Right lobe of liver (tissue), 6 donors: ENCODE results near the gene TAF3. TPM values are rescaled to one million over a fixed set of nuclear protein-coding genes. Genes with fewer than 3 reads are reported as not detected.

ENCODE experiments used
- ATAC-seq, 4 donors: fragments of 200-7000 bp; cut with Tn5 transposase; one replicate each; pipeline ENCODE4 v1.9.1; 2020; ENCODE audit warnings: mild to moderate bottlenecking in 4 of 4, moderate library complexity in 4 of 4
- DNase-seq, 3 donors: peaks; one replicate each; pipeline ENCODE4 v3.0.0-alpha.2; 2020
- H3K27ac ChIP-seq, 3 donors: fragments of 200-600 bp; one replicate each; pipeline ENCODE4 v1.8.0; 2022
- H3K27me3 ChIP-seq, 2 donors: fragments of 200-600 bp; one replicate each; pipeline ENCODE4 v1.8.0; 2022
- H3K36me3 ChIP-seq, 4 donors: fragments of 200-600 bp; sonication (generic) in 1 of 4; one replicate each; pipeline versions ENCODE4 v1.5.1 to v1.8.0; 2017 to 2022; ENCODE audit warnings: control low read depth in 1 of 4
- H3K4me1 ChIP-seq, 4 donors: fragments of 200-600 bp; sonication (generic) in 1 of 4; one replicate each; pipeline versions ENCODE4 v1.5.1 to v1.8.0; 2017 to 2022; ENCODE audit warnings: control low read depth in 1 of 4
- H3K4me3 ChIP-seq, 3 donors: fragments of 200-600 bp; one replicate each; pipeline ENCODE4 v1.8.0; 2022
- H3K9me3 ChIP-seq, 4 donors: fragments of 200-600 bp; sonication (generic) in 1 of 4; one replicate each; pipeline versions ENCODE4 v1.5.1 to v1.8.0; 2017 to 2022; ENCODE audit warnings: control low read depth in 1 of 4
- CTCF ChIP-seq, 4 donors: fragments of 200-600 bp in 3 of 4; fragments of 450-650 bp in 1 of 4; IDR thresholded peaks; one replicate each; pipeline versions ENCODE4 v1.5.1 to v1.8.0; 2016 to 2022; ENCODE audit warnings: antibody characterized with exemption in 4 of 4, mild to moderate bottlenecking in 2 of 4
- POLR2A ChIP-seq: fragments of 450-650 bp; IDR thresholded peaks from one replicate; pipeline ENCODE4 v1.6.1; 2017; ENCODE audit warnings: antibody characterized with exemption, mild to moderate bottlenecking
- whole genome bisulfite sequencing: methylation state at CpG from one replicate; pipeline ENCODE4 v1.1.6; 2018; ENCODE audit warnings: low coverage, low lambda C conversion rate; ENCODE audit not compliant: insufficient coverage; ENCODE audit errors: missing lambda C conversion rate; 5-methylcytosine and 5-hydroxymethylcytosine counted together
- intact Hi-C, 2 donors: fragments of 100-400 bp; cut with DNase I; formaldehyde crosslinking; loops; one replicate each; pipeline versions ENCODE4 v1.11.2 to v1.14.1; 2022
- total RNA-seq, 6 experiments: library from RNA; depleted of rRNA in 2 of 6; stranded (reverse); fragments of >200 nt in 2 of 6; fragmentation: NEBNext Ultra II Directional in 3 of 6; extraction: Animal tissue kit (Norgen Biotek cat#: 25700) in 3 of 6; gene quantifications; one replicate each; pipeline versions ENCODE4 v1.1.0 to v1.2.4, GENCODE V29; 2016 to 2023
- donor health status: DM: no; HTN: yes; CAD: no.
- donor health status: DM: no; HTN: no; CAD: no.
- donor health status: DM: no; HTN: no; CAD: no.
- donor health status: DM: no; HTN: yes; CAD: no.
- donor health status: DM: no; HTN: yes; CAD: no.

The TAF3 gene
- total RNA-seq, 6 experiments from 2014 or later = 1.9 to 3.5 (median 3.0) TPM

GRCh38 chr10:7802606-7803005 lies 15.7 kb upstream of the TAF3 start:
- H3K27ac ChIP-seq = no peak overlapping the region
- no peaks in the 10 kb centered on the region for H3K9me3 ChIP-seq
- H3K4me3 ChIP-seq = no peak overlapping the region
- DNase-seq (no peak), ATAC-seq (no peak)
- H3K27me3 ChIP-seq = no peaks in the 10 kb centered on the region
- intact Hi-C loops = no loop called here
- 89% methylated on average over 4 of the region's 4 CpGs for WGBS
- no peak for TF ChIP-seq CTCF (IDR thresholded peaks at IDR 0.05)
- no peak for TF ChIP-seq POLR2A
- no peaks in the 10 kb centered on the region for H3K4me1 ChIP-seq
- H3K36me3 ChIP-seq = peaks cover 1 to 83% (median 48%) of the 10 kb centered on the region in 4 donors

- Histone ChIP-seq H3K27me3 (no peaks in the 10 kb centered on the region), H3K36me3 (peaks cover 6 to 81% (median 47%) of the 10 kb centered on the region in 4 donors), H3K27ac (no peak overlapping the region), H3K4me3 (no peak overlapping the region), H3K9me3 (no peaks in the 10 kb centered on the region), H3K4me1 (no peaks in the 10 kb centered on the region)
- TF ChIP-seq POLR2A (no peak), CTCF (IDR thresholded peaks at IDR 0.05) (no peak)
- DNase-seq (no peak), ATAC-seq (no peak)
- intact Hi-C loops = no loop called here
- WGBS = 94% methylated on average over 4 of the region's 6 CpGs
Observed at GRCh38 chr10:7804216-7804615, 14.1 kb upstream of the TAF3 start.

GRCh38 chr10:7804741-7805140 lies 13.6 kb upstream of the TAF3 start:
- no peak for ATAC-seq

GRCh38 chr10:7808686-7809267 lies 9.5 kb upstream of the TAF3 start:
- ATAC-seq = no peak
- H3K4me3 ChIP-seq = no peak overlapping the region
- intact Hi-C loops = no loop called here
- no peak for DNase-seq
- WGBS = 70% methylated on average over 3 of the region's 4 CpGs
- H3K9me3 ChIP-seq = no peaks in the 10 kb centered on the region
- H3K27me3 ChIP-seq = no peaks in the 10 kb centered on the region
- H3K36me3 ChIP-seq = peaks cover 6 to 36% (median 17%) of the 10 kb centered on the region in 4 donors
- H3K4me1 ChIP-seq = no peaks in the 10 kb centered on the region
- no peak overlapping the region for H3K27ac ChIP-seq
- TF ChIP-seq CTCF (IDR thresholded peaks at IDR 0.05) (no peak), POLR2A (no peak)

More at GRCh38 chr10:7804741-7805140, 13.6 kb upstream of the TAF3 start:
- H3K27me3 ChIP-seq = no peaks in the 10 kb centered on the region
- WGBS = 57% methylated on average over 2 of the region's 2 CpGs
- TF ChIP-seq CTCF (IDR thresholded peaks at IDR 0.05) = no peak
- TF ChIP-seq POLR2A = no peak
- peaks cover 6 to 75% (median 45%) of the 10 kb centered on the region in 4 donors for H3K36me3 ChIP-seq
- H3K4me1 ChIP-seq = no peaks in the 10 kb centered on the region
- no peak for DNase-seq
- no peaks in the 10 kb centered on the region for H3K9me3 ChIP-seq
- no peak overlapping the region for H3K4me3 ChIP-seq
- H3K27ac ChIP-seq = no peak overlapping the region
- intact Hi-C loops = no loop called here

- TF ChIP-seq POLR2A (no peak), CTCF (IDR thresholded peaks at IDR 0.05) (no peak)
- intact Hi-C loops = no loop called here
- DNase-seq = no peak
Observed at GRCh38 chr10:7810443-7810842, 7.9 kb upstream of the TAF3 start.

More at GRCh38 chr10:7810443-7810842, 7.9 kb upstream of the TAF3 start:
- ATAC-seq = no peak
- 76% methylated on average over 6 of the region's 7 CpGs for WGBS
- Histone ChIP-seq H3K36me3 (peaks cover 6 to 22% (median 12%) of the 10 kb centered on the region in 4 donors), H3K9me3 (no peaks in the 10 kb centered on the region), H3K27me3 (no peaks in the 10 kb centered on the region), H3K27ac (no peak overlapping the region), H3K4me3 (no peak overlapping the region), H3K4me1 (no peaks in the 10 kb centered on the region)
